HG02943 (cell line): ENCODE measurements around the gene CDH4.

ENCODE experiments used
- ATAC-seq: cut with Tn5 transposase; IDR thresholded peaks from one replicate; pipeline ENCODE4 v1.9.1; 2021; ENCODE audit warnings: mild to moderate bottlenecking, low read depth, moderate library complexity; ENCODE audit not compliant: unreplicated experiment

CDH4 gene

DNA sequence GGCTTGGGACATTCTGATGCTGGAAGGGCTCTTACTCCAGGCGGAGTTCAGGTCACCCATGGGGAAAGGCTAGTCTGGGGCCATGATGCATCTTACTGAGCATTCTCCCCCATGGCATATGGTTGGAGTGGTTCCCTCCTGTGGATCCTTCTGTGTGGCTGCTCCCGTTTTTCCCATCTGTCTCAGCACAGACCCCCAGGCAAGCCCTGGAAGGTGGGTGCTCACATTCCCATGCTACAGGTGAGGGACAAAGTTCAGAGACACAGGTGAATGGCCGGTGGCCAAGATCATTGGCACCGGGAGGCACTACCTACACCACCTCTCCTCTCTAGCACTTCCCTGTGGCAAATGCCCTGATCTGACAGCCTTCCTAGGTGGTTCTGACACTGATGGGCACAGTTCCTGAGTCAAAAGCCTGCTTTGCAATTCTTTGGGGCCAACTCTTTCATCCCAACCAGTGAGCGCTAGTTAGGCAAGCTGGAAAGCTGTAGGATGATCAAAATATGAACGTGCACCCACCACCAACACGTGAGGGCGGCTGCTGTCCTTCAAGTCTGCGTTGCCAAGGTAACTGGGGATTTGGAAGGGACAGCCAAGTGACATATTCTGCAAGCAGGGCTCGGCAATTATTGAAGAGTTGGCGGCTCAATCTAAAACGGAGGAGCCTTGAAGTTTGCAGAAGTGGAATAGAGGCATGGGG is 124.6 kb downstream of the CDH4 start:
- no peak for ATAC-seq

DNA sequence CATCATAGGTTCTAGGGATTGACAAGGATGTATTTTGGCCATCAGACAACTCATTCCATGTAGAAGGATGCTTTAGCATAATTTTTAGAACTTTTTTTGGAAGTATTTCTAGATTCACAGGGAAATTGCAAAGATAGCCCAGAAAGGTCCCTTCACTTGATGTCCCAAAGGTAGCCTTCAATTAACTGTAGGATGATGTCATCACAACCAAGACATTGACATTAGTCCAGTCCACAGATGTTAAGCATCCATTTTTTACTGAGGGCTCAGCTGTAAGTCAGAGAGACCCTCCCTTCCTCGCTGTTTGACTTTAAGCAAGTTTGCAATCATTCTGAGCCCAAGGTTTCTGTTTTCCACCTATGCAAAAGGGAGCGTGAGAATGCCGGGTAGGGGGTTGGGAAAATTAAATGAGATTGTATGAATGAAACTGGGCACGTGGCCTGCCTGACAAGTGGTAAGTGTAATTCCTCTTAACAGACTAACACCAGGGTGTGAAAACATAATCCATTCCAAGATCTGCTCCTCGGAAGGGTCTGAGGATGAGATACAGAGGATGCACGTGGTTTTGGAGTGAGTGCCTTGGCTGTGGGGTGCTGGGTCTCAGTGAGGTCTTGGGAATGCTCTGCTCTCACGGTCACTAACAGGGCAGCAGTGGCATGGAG is 126.8 kb downstream of the CDH4 start:
- no peak for ATAC-seq

DNA sequence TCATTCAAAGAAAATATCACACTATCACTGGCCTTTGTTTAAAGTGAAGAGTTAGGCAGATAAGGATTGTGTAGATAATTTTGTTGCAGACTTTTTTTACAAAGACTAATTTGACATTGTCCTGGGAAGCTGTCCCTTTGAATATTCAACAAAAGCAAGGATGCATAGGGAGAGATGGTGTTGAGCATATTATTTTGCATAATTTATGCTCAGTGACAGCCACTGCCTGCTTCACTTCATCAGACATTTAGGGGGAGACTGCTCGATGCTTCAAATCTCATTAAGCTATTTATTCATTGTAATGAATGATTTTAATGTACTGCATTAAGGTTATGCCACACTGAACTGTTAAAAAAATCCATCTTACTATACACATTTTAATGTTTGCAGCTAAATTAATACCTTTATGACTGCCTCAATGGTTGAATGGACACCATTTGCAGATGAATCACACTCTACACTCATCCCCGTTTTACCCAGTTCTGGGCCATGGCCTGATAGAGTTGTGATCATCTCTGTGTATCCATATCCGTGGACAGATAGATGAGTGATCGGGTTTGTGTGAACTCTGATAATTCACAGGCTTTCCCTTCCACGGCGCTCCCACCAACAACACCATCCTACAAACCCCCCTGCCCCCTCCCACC is 128.0 kb downstream of the CDH4 start:
- no peak for ATAC-seq

DNA sequence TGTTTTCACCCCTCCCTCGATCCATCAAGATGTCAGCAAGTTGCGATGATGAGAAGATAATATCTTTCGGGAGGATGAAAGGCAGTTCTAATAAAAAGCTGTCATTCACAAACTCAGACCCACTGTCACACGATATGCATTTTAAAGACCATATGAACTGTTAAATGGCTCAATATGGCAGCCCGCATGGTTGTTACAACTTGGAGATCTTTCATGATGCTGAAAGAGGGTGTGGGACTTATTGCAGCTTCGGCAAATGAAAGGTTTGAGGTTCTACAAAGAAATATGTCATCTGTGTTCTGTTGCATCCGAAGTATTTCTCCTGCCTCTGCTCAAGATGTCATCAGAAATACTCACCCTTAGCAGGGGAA is 128.5 kb downstream of the CDH4 start:
- ATAC-seq, result no peak

GRCh38 chr20:61382194-61382593 is 130.1 kb downstream of the CDH4 start:
- ATAC-seq, result no peak

DNA sequence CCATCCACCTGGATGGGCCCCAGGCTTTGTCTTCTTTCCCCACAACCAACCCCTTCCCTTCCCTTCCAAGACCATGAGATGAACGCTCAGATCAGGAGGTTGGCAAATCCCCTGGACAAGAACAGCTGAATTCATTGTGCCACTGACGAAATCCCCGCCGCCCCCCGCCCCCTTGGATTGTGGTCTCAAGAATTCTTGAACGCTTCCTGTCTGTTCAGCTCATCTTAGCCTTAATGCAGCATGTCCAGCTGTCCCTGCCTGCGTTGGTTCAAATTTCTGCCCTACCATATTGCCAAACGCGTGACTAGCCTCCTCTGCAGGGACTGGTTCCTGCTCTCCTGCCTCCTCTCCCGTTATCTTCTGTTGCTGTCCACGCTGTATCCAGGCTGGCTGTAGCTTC is 133.2 kb downstream of the CDH4 start:
- ATAC-seq, result no peak

- no peak for ATAC-seq
Observed at GRCh38 chr20:61385731-61386130, 133.7 kb downstream of the CDH4 start.

- no peak for ATAC-seq
Observed at GRCh38 chr20:61387204-61387953, 135.3 kb downstream of the CDH4 start.

GRCh38 chr20:61387954-61388348 is 135.9 kb downstream of the CDH4 start:
- no peak for ATAC-seq

DNA sequence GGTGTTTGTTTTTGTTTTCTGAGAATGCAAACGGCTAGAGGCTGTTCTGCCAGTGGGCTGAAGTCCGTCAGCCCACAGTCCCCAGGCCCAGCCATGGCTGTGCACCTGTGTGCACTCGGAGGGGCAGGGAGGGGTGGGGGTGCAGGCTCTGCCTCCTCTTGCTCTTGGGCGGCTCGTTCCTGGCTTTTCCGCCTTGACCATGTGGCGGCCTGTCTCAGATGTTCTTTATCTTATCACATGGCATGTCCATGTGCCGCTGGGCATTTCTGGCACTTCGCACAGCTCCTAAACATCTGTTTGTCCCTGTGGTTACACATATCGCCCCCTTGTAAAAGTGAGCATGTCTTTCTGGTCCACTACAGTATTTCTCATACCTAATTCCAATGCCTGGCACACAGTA is 137.0 kb downstream of the CDH4 start:
- ATAC-seq, result no peak

GRCh38 chr20:61391185-61391584 is 139.1 kb downstream of the CDH4 start:
- no peak for ATAC-seq

DNA sequence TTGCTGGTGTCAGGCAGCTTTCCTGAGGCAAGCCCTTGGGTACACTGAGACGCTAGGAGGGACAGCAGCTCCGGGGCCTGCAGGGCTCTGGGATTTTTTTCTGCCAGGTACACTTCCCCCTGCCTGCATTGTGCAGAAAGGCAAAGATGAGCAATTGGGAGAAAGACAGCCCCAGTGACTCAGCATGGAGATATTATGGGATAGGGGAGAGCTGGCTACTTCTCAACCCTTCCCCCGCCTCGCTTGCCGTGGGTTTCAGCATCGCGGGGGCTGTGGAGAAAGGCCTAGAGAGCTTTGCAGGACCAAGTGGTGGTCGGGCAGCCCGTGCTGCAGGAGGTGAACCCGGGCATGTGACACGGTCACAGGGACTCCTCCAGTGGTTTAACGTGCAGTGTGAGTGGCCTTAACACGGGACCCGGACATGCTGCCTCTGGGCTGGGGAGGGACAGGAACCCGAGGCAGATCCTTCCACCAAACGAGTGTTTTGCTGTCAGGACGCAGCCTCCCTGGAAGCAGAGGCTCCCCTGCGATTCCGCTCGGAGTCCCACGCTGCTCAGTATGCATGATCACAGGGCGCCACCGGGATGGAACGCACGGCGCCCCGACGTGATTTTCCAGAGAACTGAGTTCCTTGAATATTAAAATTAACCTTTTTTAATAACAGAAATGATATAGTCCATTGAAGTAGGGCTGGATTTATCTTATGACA is 139.9 kb downstream of the CDH4 start:
- no peak for ATAC-seq

DNA sequence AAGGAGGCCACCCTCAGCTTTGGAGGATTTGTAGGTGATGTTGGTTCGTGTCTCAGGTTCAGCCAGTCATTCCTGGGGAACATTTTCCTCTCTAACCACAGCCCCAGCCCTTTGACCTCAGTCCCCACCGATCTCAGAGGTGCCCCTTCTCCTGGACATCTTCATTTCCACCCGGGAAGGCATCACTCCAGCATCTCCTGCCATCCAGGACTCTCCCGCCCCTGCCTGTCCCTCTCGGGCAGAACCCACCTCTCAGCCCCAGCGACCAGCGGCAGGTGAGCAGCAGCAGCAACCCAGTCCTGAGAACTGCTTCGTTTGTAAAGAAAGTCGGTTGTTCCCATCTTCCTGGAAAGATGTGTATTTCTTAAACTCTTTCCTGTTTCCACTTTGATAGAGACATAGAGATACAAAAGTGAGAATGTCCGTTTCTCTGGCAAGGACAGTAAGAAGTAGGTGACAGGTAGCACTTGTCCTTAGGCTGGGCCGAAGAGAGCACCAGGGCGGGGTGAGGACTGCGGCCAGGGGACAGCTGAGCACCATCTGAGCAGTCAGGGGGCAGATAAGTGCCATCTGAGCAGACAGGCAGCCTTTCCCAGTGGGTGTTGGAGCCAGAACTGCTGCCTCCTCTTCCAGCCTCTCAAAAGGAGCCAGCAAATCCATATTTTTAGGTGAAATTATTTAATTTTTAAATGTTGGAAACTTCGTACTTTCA is 142.2 kb downstream of the CDH4 start:
- no peak for ATAC-seq

DNA sequence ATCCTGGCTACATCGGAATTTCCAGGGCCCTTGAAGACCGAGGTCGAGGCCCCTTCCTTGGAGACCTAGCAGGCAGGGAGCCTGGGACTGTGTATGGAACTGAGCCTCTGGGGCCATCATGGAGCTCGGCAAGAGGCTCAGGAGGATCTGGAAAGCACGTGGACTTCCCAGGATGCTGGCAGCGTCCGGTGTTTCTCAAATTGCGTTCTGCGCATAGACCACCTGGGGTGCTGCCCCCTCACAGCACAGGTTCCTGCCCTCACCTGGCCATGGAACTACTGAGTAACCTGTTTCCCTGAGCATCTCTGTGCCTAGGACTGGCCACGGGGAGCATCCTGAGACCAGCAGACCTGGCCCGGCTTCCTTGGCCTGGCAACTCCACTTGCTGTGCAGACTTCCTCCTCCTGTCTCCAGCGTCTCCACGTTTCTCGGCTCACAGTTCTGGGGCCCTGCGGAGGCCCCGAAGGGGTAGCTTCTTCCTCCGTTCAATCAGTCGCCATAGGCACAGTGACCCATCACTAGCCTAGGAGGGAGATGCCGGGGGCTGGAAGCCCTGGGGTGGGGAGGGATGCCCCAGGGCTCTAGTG is 144.3 kb downstream of the CDH4 start:
- ATAC-seq, result no peak

GRCh38 chr20:61397146-61397545 is 145.1 kb downstream of the CDH4 start:
- ATAC-seq, result no peak

GRCh38 chr20:61397790-61398189 is 145.7 kb downstream of the CDH4 start:
- no peak for ATAC-seq

DNA sequence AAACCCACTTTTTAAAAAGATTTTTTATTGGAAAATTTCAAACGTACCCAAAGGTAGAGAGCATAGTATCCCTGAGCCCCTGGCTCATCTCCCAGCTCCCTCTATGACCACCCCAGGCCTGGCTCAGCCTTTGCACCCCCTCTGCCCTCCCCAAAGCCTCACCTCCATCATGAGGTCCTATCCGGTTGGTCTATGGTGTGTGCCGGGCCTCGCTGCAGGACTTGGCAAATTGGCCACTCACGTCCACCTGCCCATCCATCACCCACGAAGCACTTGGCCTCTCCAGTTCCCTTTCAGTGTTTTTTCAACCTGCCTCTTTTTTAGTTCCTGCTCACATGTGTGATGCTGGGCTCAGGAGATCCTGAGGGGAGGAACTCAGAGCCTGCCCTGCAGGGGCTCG is 147.4 kb downstream of the CDH4 start:
- ATAC-seq, result no peak

DNA sequence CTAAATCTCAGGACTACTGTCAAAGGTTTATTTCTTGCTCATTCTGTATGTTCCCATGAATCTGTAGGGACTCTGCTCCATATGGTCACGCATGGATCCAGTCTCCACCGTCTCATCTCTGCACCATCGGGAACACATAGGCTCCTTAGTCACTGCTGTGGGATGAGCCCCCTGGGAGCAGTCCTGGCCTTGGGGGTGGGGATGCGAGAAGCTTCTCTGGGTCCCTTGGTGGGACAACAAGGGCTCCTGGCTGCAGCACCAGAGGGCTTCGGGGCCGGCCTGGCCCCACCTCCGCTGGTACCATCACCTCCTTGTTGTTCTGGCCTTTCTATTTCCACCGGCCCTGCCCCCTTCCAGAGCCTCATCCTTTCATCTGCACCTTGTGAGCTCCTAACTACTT is 148.4 kb downstream of the CDH4 start:
- ATAC-seq, result no peak

- no peak for ATAC-seq
Observed at GRCh38 chr20:61404303-61404702, 152.2 kb downstream of the CDH4 start.

DNA sequence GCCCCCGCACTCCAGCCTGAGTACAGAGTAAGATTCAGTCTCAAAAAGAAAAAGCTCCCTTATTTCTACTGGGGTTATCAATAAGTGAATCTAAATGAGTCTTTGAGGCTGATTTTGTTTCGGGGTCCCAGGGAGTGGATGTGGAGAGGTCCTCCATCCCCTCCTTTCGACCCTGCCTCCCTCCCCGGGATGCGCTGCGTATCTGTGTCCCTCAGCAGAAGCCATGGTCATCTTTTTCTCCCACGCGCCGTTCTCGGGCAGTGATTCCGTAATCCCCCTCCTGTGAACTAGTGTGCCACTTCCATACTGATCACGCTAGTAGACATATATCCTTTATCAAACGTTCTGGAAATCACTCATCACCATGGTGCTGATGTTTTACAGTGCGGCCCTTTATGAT is 152.9 kb downstream of the CDH4 start:
- ATAC-seq, result no peak
